SK-N-SH (cell line): ENCODE measurements around the gene CA10. TPM values are rescaled to one million over a fixed set of nuclear protein-coding genes. Genes with fewer than 3 reads are reported as not detected.

Experiments
- CTCF ChIA-PET: fragments of 300-600, 350-600 bp; formaldehyde crosslinking; extraction: SDS; loops from one replicate; lab custom pipeline; 2021; lab: Yijun Ruan, JAX
- POLR2A ChIA-PET: fragments of 350-600 bp; sonication (Branson Sonifier 250); formaldehyde crosslinking; extraction: SDS; loops from one replicate; lab custom pipeline; 2020; ENCODE audit warnings: antibody characterized with exemption, inconsistent platforms; lab: Yijun Ruan, JAX
- DNase-seq: peaks from one replicate; pipeline ENCODE4 v3.0.0; 2012
- H2AFZ ChIP-seq: fragments of 200-600 bp; sonication (generic); 2 replicates; pipeline ENCODE4 v1.8.1; 2016; ENCODE audit warnings: antibody characterized with exemption, mild to moderate bottlenecking, low read depth
- H3F3A ChIP-seq: fragments of 200-600 bp; sonication (generic); replicated peaks from 2 replicates; pipeline ENCODE3; 2016; ENCODE audit warnings: antibody characterized with exemption, mild to moderate bottlenecking; ENCODE audit not compliant: insufficient read depth
- H3K27ac ChIP-seq, 2 experiments: fragments of 200-500 bp in 1 of 2; fragments of 200-600 bp in 1 of 2; sonication (Bioruptor generic) in 1 of 2; sonication (generic), shearing (Covaris generic) in 1 of 2; 2 replicates each; pipeline versions ENCODE4 v1.5.1 to v1.6.1; 2014 to 2016; ENCODE audit warnings: low read depth in 2 of 2, inconsistent platforms in 1 of 2, low read length in 1 of 2, mild to moderate bottlenecking in 1 of 2, mixed read lengths in 1 of 2
- H3K27me3 ChIP-seq: fragments of 200-600 bp; sonication (generic), shearing (Covaris generic); 2 replicates; pipeline ENCODE4 v1.6.1; 2016; ENCODE audit warnings: mixed run types; ENCODE audit not compliant: insufficient read depth
- H3K36me3 ChIP-seq, 2 experiments: fragments of 200-500 bp in 1 of 2; fragments of 200-600 bp in 1 of 2; sonication (Bioruptor generic) in 1 of 2; sonication (generic) in 1 of 2; replicated peaks in 1 of 2; 2 replicates each; pipeline versions ENCODE3 to v1.5.1; 2014 to 2016; ENCODE audit warnings: low read length in 1 of 2, mild to moderate bottlenecking in 1 of 2; ENCODE audit not compliant: insufficient read depth in 2 of 2, control insufficient read depth in 1 of 2
- H3K4me1 ChIP-seq, 2 experiments: fragments of 200-500 bp in 1 of 2; fragments of 200-600 bp in 1 of 2; sonication (Bioruptor generic) in 1 of 2; sonication (generic), shearing (Covaris generic) in 1 of 2; 2 replicates each; pipeline versions ENCODE4 v1.5.1 to v1.6.1; 2014 to 2016; ENCODE audit warnings: low read depth in 1 of 2, low read length in 1 of 2, mixed run types in 1 of 2; ENCODE audit not compliant: insufficient read depth in 2 of 2, control insufficient read depth in 1 of 2
- H3K4me2 ChIP-seq: fragments of 200-600 bp; sonication (generic), shearing (Covaris generic); 2 replicates; pipeline ENCODE4 v1.6.1; 2017; ENCODE audit warnings: mixed run types
- H3K4me3 ChIP-seq, 2 experiments: fragments of 200-500 bp in 1 of 2; fragments of 200-600 bp in 1 of 2; sonication (Bioruptor generic) in 1 of 2; sonication (generic), shearing (Covaris generic) in 1 of 2; 2 replicates each; pipeline versions ENCODE4 v1.5.1 to v1.8.1; 2014 to 2016; ENCODE audit warnings: low read depth in 2 of 2, inconsistent platforms in 1 of 2, low read length in 1 of 2, mild to moderate bottlenecking in 1 of 2, mixed read lengths in 1 of 2, moderate library complexity in 1 of 2
- H3K79me2 ChIP-seq: fragments of 200-600 bp; sonication (generic); 2 replicates; pipeline ENCODE4 v1.8.1; 2017; ENCODE audit warnings: mild to moderate bottlenecking; ENCODE audit not compliant: insufficient read depth
- H3K9ac ChIP-seq: fragments of 200-600 bp; sonication (generic); 2 replicates; pipeline ENCODE4 v1.6.1; 2017; ENCODE audit warnings: mixed run types
- H3K9me2 ChIP-seq: fragments of 200-600 bp; sonication (generic); 2 replicates; pipeline ENCODE4 v1.6.1; 2017; ENCODE audit warnings: mixed run types
- H3K9me3 ChIP-seq: fragments of 200-600 bp; sonication (generic); 2 replicates; pipeline ENCODE4 v1.6.1; 2017; ENCODE audit warnings: mixed run types, mild to moderate bottlenecking, moderate library complexity
- H4K20me1 ChIP-seq: fragments of 200-600 bp; sonication (generic); 2 replicates; pipeline ENCODE4 v1.6.1; 2017; ENCODE audit warnings: mild to moderate bottlenecking, mixed run types; ENCODE audit not compliant: insufficient read depth
- ELF1 ChIP-seq: IDR thresholded peaks from 2 replicates; pipeline ENCODE4 v1.4.0; 2012
- EP300 ChIP-seq, 2 experiments: IDR thresholded peaks; 2 replicates each; pipeline versions ENCODE4 v1.4.0 to v1.6.1; 2012; ENCODE audit warnings: borderline replicate concordance in 1 of 2, low read depth in 1 of 2, low read length in 1 of 2
- FOSL2 ChIP-seq: IDR thresholded peaks from 2 replicates; pipeline ENCODE4 v1.4.0; 2012; ENCODE audit warnings: low read depth, mild to moderate bottlenecking, moderate library complexity, borderline replicate concordance
- FOXJ3 ChIP-seq: sonication (generic); formaldehyde crosslinking; IDR thresholded peaks from 2 replicates; pipeline ENCODE4 v1.5.1; 2020; ENCODE audit warnings: mild to moderate bottlenecking, missing genetic modification reagents
- FOXM1 ChIP-seq: IDR thresholded peaks from 2 replicates; pipeline ENCODE4 v1.4.0; 2012; ENCODE audit warnings: low read depth, mild to moderate bottlenecking
- GABPA ChIP-seq: IDR thresholded peaks from 2 replicates; pipeline ENCODE4 v1.4.0; 2012; ENCODE audit warnings: low read depth, mild to moderate bottlenecking
- JUND ChIP-seq: IDR thresholded peaks from 2 replicates; pipeline ENCODE4 v1.4.0; 2012
- MAX ChIP-seq: IDR thresholded peaks from 2 replicates; pipeline ENCODE4 v1.4.0; 2012; ENCODE audit warnings: low read depth
- NRF1 ChIP-seq: IDR thresholded peaks from 2 replicates; pipeline ENCODE4 v1.6.1; 2012; ENCODE audit warnings: low read depth, mild to moderate bottlenecking, low read length
- PBX3 ChIP-seq: IDR thresholded peaks from 2 replicates; pipeline ENCODE4; 2012
- RAD21 ChIP-seq: IDR thresholded peaks from 2 replicates; pipeline ENCODE4 v1.6.1; 2012; ENCODE audit warnings: mild to moderate bottlenecking, low read length
- RCOR1 ChIP-seq: fragments of 150-350 bp; IDR thresholded peaks from 2 replicates; pipeline ENCODE4 v1.6.1; 2017; ENCODE audit warnings: antibody characterized with exemption, low read length
- REST ChIP-seq: IDR thresholded peaks from 2 replicates; pipeline ENCODE4 v1.6.1; 2012; ENCODE audit warnings: mild to moderate bottlenecking, low read depth, low read length, moderate library complexity
- RFX5 ChIP-seq: IDR thresholded peaks from 2 replicates; pipeline ENCODE4 v1.6.1; 2012; ENCODE audit warnings: mild to moderate bottlenecking, improper control_type of control experiment, low read length
- SIN3A ChIP-seq: IDR thresholded peaks from 2 replicates; pipeline ENCODE4 v1.6.1; 2012; ENCODE audit warnings: low read depth, mild to moderate bottlenecking, low read length, moderate library complexity, borderline replicate concordance
- SMC3 ChIP-seq: IDR thresholded peaks from 2 replicates; pipeline ENCODE4 v1.6.1; 2012; ENCODE audit warnings: low read depth, low read length, improper control_type of control experiment
- TCF12 ChIP-seq: IDR thresholded peaks from 2 replicates; pipeline ENCODE4 v1.4.0; 2012
- TEAD4 ChIP-seq: IDR thresholded peaks from 2 replicates; pipeline ENCODE4 v1.4.0; 2012; ENCODE audit warnings: mild to moderate bottlenecking, borderline replicate concordance; ENCODE audit not compliant: insufficient read depth
- YY1 ChIP-seq: IDR thresholded peaks from 2 replicates; pipeline ENCODE4 v1.4.0; 2012; ENCODE audit warnings: low read depth, mild to moderate bottlenecking
- ZBTB33 ChIP-seq: IDR thresholded peaks from 2 replicates; pipeline ENCODE4 v1.4.0; 2012; ENCODE audit warnings: low read depth, borderline replicate concordance
- WGBS: methylation state at CpG from one replicate; pipeline ENCODE4 v1.1.6; 2017; ENCODE audit warnings: low lambda C conversion rate; 5-methylcytosine and 5-hydroxymethylcytosine counted together
- polyA plus RNA-seq, 3 experiments: library from polyadenylated mRNA; depleted of rRNA; stranded (reverse); fragments of >200 nt; gene quantifications; 2 replicates each; pipeline ENCODE4 v1.2.3, GENCODE V29; 2012

CA10 gene
- polyA plus RNA-seq, 1 of the 3 experiments (the other 2 are of a cell fraction), result not detected

DNA sequence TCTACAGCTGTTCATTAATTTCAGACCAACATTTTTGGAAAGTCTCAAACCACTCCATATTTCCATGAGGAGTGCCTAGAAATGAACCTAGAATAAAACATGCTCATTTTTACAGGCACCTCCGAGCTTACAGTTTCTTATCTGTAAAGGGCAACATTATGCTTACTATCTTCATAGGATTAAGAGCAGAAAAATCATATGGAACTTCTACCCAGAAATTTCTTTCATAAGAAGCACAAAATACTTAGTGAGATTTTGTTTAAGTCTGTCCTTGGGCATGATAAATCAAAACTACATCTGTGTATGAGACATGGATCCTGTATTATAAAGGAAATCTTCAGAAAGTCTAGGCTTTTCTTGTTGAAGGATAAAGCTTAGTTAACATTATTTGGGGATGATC is 187.4 kb downstream of the CA10 start (continued):
- TF ChIP-seq SMC3 (no peak), NRF1 (no peak), SIN3A (no peak)

GRCh38 chr17:51961689-51962088 is 196.8 kb downstream of the CA10 start:
- no peaks in the 10 kb centered on the region for H3K27me3 ChIP-seq
- WGBS, result 41% methylated on average over 7 of the region's 7 CpGs
- H3K9me2 ChIP-seq, result no peaks in the 10 kb centered on the region
- no peaks in the 10 kb centered on the region for H3K4me1 ChIP-seq
- H3F3A ChIP-seq, result no peaks in the 10 kb centered on the region
- no peak overlapping the region; a peak in 1 of 4 replicates for H3K4me3 ChIP-seq
- H3K9me3 ChIP-seq, result peaks cover 14% of the 10 kb centered on the region; the same call in 1 of the 2 replicates
- POLR2A ChIA-PET, result interaction anchor here (0.9 kb wide), 1 partner anchor 104 kb away, joined by 4 read pairs; no protein-coding TSS in a partner anchor
- H3K9ac ChIP-seq, result no peak overlapping the region
- no peak overlapping the region for H3K4me2 ChIP-seq
- H3K36me3 ChIP-seq, result no peaks in the 10 kb centered on the region
- no peak overlapping the region for H2AFZ ChIP-seq
- H3K27ac ChIP-seq, result no peak overlapping the region
- TF ChIP-seq FOSL2, result no peak
- no peak for TF ChIP-seq GABPA
- TF ChIP-seq EP300 (IDR thresholded peaks at IDR 0.05; ENCODE audit: borderline replicate concordance in 1 of 2, low read depth in 1 of 2, low read length in 1 of 2), result no peak
- TF ChIP-seq RFX5, result no peak
- no peak for TF ChIP-seq RCOR1
- no peak for TF ChIP-seq RAD21
- no peak for TF ChIP-seq REST
- no peak for TF ChIP-seq SMC3
- TF ChIP-seq ELF1, result no peak
- TF ChIP-seq MAX, result no peak
- no peak for TF ChIP-seq JUND
- TF ChIP-seq ZBTB33, result no peak
- TF ChIP-seq FOXM1, result no peak
- TF ChIP-seq FOXJ3 (CRISPR knock-in tag), result no peak
- no peak for TF ChIP-seq TCF12
- TF ChIP-seq PBX3, result no peak
- TF ChIP-seq TEAD4, result no peak
- TF ChIP-seq YY1, result no peak
- no peaks in the 10 kb centered on the region for H3K79me2 ChIP-seq
- DNase-seq, result no peak
- CTCF ChIA-PET, result no interaction called here
- no peaks in the 10 kb centered on the region for H4K20me1 ChIP-seq
